Measurements from ENCODE around the gene SLC5A11. TPM values are rescaled to one million over a fixed set of nuclear protein-coding genes. Genes with fewer than 3 reads are reported as not detected.

SLC5A11 gene
- polyA plus RNA-seq, 1 donor (not counting 4 experiments of a cell fraction or from before 2014, with no cell fraction given): 0.07 TPM

GRCh38 chr16:24821129-24821528 is 24.6 kb upstream of the SLC5A11 start:
- no peak overlapping the region for H3K27ac ChIP-seq (ENCODE audit: control insufficient read depth, insufficient read depth, low read length)
- H3K36me3 ChIP-seq (ENCODE audit: control insufficient read depth in 2 of 2, extremely low read depth in 1 of 2, insufficient read depth in 2 of 2, low read length in 2 of 2): peaks cover 34 to 43% of the 10 kb centered on the region in 2 experiments
- H3K4me2 ChIP-seq (ENCODE audit: control insufficient read depth, extremely low read depth, insufficient read depth, low read depth, low read length): no peak overlapping the region
- H3K9ac ChIP-seq (ENCODE audit: control insufficient read depth, extremely low read depth, insufficient read depth, low read length): no peak overlapping the region
- H2AFZ ChIP-seq (ENCODE audit: control insufficient read depth, low read length): no peak overlapping the region
- no peak for DNase-seq (ENCODE audit: low read depth, low spot score)
- dilution Hi-C loops (cut with MboI; ENCODE audit: extremely low pct_ligation_motif_present, low sequenced_read_pairs): loop anchor here (25.0 kb wide), 1 partner anchor 91 kb away; no protein-coding TSS in a partner anchor
- no peak for TF ChIP-seq CTCF (optimal IDR thresholded peaks at IDR 0.05 in 1 of 3, IDR thresholded peaks at IDR 0.05 in 1 of 3, conservative IDR thresholded peaks at IDR 0.05 in 1 of 3; ENCODE audit: extremely low read depth in 1 of 3, insufficient read depth in 2 of 3, low read length in 3 of 3)
- no peak for TF ChIP-seq EZH2 (IDR thresholded peaks at IDR 0.05; ENCODE audit: low read length)
- peaks cover 14% of the 10 kb centered on the region for H3K4me1 ChIP-seq (ENCODE audit: control insufficient read depth, extremely low read depth, insufficient read depth, low read length)
- no peaks in the 10 kb centered on the region for H3K79me2 ChIP-seq (ENCODE audit: control insufficient read depth, insufficient read depth, low read length)
- H3K9me1 ChIP-seq (ENCODE audit: control insufficient read depth, extremely low read depth, insufficient read depth, low read length): no peaks in the 10 kb centered on the region
- H3K4me3 ChIP-seq (ENCODE audit: control insufficient read depth in 2 of 3, extremely low read depth in 1 of 3, insufficient read depth in 2 of 3, low read depth in 1 of 3, low read length in 3 of 3): no peak overlapping the region
- H4K20me1 ChIP-seq (ENCODE audit: control insufficient read depth, extremely low read depth, insufficient read depth, low read length): no peaks in the 10 kb centered on the region
- FAIRE-seq: no peak
- H3K27me3 ChIP-seq (ENCODE audit: control insufficient read depth, extremely low read depth, insufficient read depth, low read length): no peaks in the 10 kb centered on the region
- no peaks in the 10 kb centered on the region for H3K9me3 ChIP-seq (ENCODE audit: control insufficient read depth, low read depth, low read length)

GRCh38 chr16:24822542-24822941 is 23.2 kb upstream of the SLC5A11 start:
- Histone ChIP-seq H3K79me2 (ENCODE audit: control insufficient read depth, insufficient read depth, low read length) (no peaks in the 10 kb centered on the region), H3K4me3 (ENCODE audit: control insufficient read depth in 2 of 3, extremely low read depth in 1 of 3, insufficient read depth in 2 of 3, low read depth in 1 of 3, low read length in 3 of 3) (no peak overlapping the region), H2AFZ (ENCODE audit: control insufficient read depth, low read length) (no peak overlapping the region), H3K4me1 (ENCODE audit: control insufficient read depth, extremely low read depth, insufficient read depth, low read length) (peaks cover 15% of the 10 kb centered on the region), H3K36me3 (ENCODE audit: control insufficient read depth in 2 of 2, extremely low read depth in 1 of 2, insufficient read depth in 2 of 2, low read length in 2 of 2) (peaks cover 35 to 42% of the 10 kb centered on the region in 2 experiments), H4K20me1 (ENCODE audit: control insufficient read depth, extremely low read depth, insufficient read depth, low read length) (no peaks in the 10 kb centered on the region), H3K4me2 (ENCODE audit: control insufficient read depth, extremely low read depth, insufficient read depth, low read depth, low read length) (no peak overlapping the region), H3K9me3 (ENCODE audit: control insufficient read depth, low read depth, low read length) (no peaks in the 10 kb centered on the region), H3K9me1 (ENCODE audit: control insufficient read depth, extremely low read depth, insufficient read depth, low read length) (no peaks in the 10 kb centered on the region), H3K27ac (ENCODE audit: control insufficient read depth, insufficient read depth, low read length) (no peak overlapping the region), H3K9ac (ENCODE audit: control insufficient read depth, extremely low read depth, insufficient read depth, low read length) (no peak overlapping the region), H3K27me3 (ENCODE audit: control insufficient read depth, extremely low read depth, insufficient read depth, low read length) (no peaks in the 10 kb centered on the region)
- FAIRE-seq (no peak), DNase-seq (ENCODE audit: low read depth, low spot score) (no peak)
- TF ChIP-seq CTCF (optimal IDR thresholded peaks at IDR 0.05 in 1 of 3, IDR thresholded peaks at IDR 0.05 in 1 of 3, conservative IDR thresholded peaks at IDR 0.05 in 1 of 3; ENCODE audit: extremely low read depth in 1 of 3, insufficient read depth in 2 of 3, low read length in 3 of 3): no peak
- dilution Hi-C loops (cut with MboI; ENCODE audit: extremely low pct_ligation_motif_present, low sequenced_read_pairs): loop anchor here (25.0 kb wide), 1 partner anchor 90 kb away; no protein-coding TSS in a partner anchor

Data from keratinocyte (primary cell).